NCI-H748 (cell line): ENCODE results near the gene COMT.

Source experiments
- DNase-seq: peaks from one replicate; lab custom pipeline; 2025; ENCODE audit not compliant: unreplicated experiment; lab: John Stamatoyannopoulos, UW

COMT gene

GRCh38 chr22:19992481-19992911, 50.9 kb downstream of the COMT start:
- no peak for DNase-seq

GRCh38 chr22:19992921-19993355, 51.4 kb downstream of the COMT start:
- DNase-seq: no peak

GRCh38 chr22:19993926-19994325, 52.4 kb downstream of the COMT start:
- no peak for DNase-seq

- no peak for DNase-seq
These were observed 53.5 kb downstream of the COMT start for GRCh38 chr22:19994851-19995610.

DNA sequence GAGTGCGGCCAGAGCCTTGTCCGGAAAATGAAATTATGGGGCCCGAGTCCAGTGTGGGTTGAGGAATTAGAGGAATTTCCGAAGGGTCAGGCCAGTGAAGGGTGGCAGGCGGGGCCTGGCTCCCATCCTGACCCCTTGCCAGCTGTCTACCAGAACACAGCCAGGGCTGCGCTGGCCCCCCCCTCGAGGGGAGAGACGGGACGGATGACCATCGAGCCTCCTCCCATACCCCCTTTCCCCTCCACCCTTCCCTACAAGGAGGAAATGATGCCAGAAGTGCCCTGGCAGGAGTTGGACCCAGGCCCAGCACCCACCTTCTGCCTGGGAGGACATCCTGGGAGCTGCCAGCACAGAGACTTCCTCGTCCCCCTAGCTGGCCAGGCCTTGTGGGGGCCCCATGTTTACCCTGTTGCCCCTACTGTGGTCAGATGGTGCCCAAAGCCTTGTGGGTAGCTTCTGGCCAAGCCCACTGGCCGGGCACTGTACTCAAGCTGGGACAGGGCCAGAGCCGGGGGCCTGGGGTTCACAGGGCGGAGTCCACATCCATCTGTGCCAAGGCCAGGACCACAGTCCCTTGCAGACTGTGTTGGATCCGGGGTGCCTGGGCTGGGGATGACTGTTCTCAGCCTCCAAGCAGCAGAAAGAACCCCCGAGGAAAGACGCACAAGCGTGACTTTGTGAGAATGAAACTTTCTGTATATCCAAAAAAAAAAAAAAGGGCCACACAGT, 54.2 kb downstream of the COMT start:
- DNase-seq: no peak

DNA sequence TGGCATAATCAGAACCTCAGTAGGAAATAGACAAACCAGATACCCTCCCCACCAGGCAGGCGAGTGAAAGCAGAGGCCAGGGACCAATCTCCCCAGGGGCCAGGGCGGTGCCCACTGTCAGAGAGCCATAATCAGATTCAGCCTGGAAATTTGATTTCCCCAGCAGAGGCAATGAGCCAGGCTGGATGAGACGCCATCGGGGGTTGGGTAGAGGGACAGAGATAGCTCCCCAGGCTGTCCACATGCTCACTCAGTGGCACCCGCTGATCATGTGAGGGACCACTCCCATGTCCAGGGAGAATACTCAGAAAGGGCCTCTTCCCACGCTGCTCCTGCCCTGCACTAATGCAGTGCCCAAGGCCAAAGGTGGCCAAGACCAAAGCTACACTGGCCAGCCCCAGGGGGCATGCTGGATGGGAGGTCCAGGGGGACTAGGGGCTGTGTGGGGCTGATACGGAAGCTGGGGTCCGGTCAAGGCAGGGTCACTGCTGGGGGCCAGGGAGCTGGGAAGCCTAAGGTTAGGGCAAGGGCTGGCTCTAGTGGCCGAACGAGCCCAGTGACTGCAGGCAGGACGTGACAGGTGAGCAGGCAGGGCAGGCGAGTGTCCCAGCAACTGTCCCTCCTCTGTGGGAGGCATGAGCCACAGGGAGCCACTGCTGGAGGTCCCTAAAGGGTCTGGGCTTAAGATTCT, 55.3 kb downstream of the COMT start:
- DNase-seq: no peak

GRCh38 chr22:19997561-19998231, 56.1 kb downstream of the COMT start:
- DNase-seq: no peak

DNA sequence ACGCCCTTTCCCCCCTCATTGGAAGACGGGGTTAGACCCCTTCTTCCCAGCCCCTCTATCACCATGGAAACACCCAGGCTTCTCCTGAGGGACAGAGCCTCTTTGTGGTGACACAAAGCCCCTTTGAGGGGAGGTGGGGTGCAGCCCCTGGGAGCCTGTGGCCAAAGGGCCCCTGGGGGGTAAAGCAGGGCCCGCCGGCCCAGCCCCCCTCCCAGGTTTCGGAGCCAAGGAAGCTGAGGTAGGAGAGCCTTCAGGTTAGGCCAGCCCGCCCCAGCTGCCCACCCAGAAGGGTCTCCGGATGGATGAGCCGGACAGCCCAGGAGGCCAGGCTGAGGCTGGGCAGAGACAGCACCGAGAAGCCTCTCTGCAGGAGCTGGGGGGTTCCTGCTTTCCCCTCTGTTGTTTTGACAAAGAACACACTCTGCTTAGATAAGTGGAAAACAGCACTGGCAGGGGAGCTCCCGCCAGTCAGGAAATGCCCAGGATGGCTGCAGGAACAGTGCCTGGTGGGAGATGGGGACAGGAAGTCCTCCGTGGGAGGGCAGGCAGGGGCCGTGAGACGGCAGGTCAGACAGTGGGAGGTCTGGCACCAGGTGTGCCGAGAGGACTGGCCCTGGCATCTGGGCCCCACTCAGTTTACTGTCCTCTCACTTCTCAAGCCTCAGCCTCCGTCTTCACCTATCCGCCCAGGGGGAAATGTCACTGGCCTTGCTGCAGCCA, 56.8 kb downstream of the COMT start:
- no peak for DNase-seq

GRCh38 chr22:19998991-19999820, 57.6 kb downstream of the COMT start:
- no peak for DNase-seq

GRCh38 chr22:20000246-20001081, 58.9 kb downstream of the COMT start:
- DNase-seq: no peak

DNA sequence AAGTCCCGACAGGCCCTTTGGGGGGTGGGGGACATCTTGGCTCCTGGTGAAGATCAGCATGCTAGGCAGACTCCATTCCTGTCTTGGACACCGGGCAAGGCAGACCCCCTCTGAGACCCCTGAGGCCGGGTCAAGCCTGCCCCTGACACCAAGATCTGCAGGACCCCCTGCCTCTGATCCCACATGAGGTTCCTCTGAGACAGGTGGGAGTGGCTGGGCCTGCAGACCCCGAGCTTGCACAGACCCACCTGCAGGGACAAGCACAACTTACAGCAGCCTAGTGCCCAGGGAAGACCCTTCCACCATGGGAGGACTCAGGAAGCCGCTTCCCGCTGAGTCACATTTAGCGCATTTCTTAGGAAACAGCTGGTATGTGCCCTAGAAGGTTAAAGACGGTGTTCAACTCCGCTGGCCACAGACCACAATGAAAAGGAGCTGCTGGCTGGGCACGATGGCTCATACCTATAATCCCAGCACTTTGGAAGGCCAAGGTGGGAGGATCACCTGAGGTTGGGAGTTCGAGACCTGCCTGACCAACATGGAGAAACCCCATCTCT, 59.6 kb downstream of the COMT start:
- no peak for DNase-seq

GRCh38 chr22:20002128-20002527, 60.6 kb downstream of the COMT start:
- no peak for DNase-seq

GRCh38 chr22:20002636-20003035, 61.1 kb downstream of the COMT start:
- DNase-seq: no peak

- DNase-seq: no peak
These were observed 61.7 kb downstream of the COMT start for GRCh38 chr22:20003304-20003703.

GRCh38 chr22:20004464-20004863, 62.9 kb downstream of the COMT start:
- DNase-seq: no peak

- DNase-seq: no peak
These were observed 66.8 kb downstream of the COMT start for GRCh38 chr22:20008221-20008995.

GRCh38 chr22:20009018-20009491, 67.5 kb downstream of the COMT start:
- DNase-seq: no peak
